Measurements from ENCODE around the gene APLP2. TPM values are rescaled to one million over a fixed set of nuclear protein-coding genes. Genes with fewer than 3 reads are reported as not detected.

Gene APLP2
- total and polyA plus RNA-seq, 2 experiments from 2014 or later, result 322 to 362 TPM

- no peak for TF ChIP-seq ZNF462 (CRISPR knock-in tag; IDR thresholded peaks at IDR 0.05)
These were observed 81.5 kb downstream of the APLP2 start (continued) for GRCh38 chr11:130151196-130151595.

- peaks cover 8% of the 10 kb centered on the region; the same call in 1 of the 2 replicates for H3F3A ChIP-seq (replicated peaks; ENCODE audit: low read depth)
- no peak overlapping the region for H3K27ac ChIP-seq (ENCODE audit: low read depth)
- H3K36me3 Mint-ChIP-seq (ENCODE audit: low read depth), result no peaks in the 10 kb centered on the region; the same call in 2 of the 3 replicates
- DNase-seq (ENCODE audit: low spot score), result no peak
- peaks cover 41% of the 10 kb centered on the region for H3K27me3 ChIP-seq (ENCODE audit: insufficient read depth)
- no peaks in the 10 kb centered on the region for H4K20me1 ChIP-seq (replicated peaks; ENCODE audit: insufficient read depth)
- ATAC-seq, result no peak
- H3K9me3 Mint-ChIP-seq, result no peaks in the 10 kb centered on the region; the same call in 2 of the 3 replicates
- H3K4me3 Mint-ChIP-seq, result no peak overlapping the region; the same call in 2 of the 3 replicates
- peaks cover 20% of the 10 kb centered on the region for H3K4me1 ChIP-seq (ENCODE audit: insufficient read depth)
- H3K27ac Mint-ChIP-seq, result no peak overlapping the region
- no peaks in the 10 kb centered on the region for H3K36me3 ChIP-seq (ENCODE audit: insufficient read depth)
- H3K79me2 ChIP-seq (replicated peaks; ENCODE audit: insufficient read depth), result 0 out of 2 replicates have a peak, but pooled peaks cover 3% of the 10 kb centered on the region
- H3K4me1 Mint-ChIP-seq, result peaks cover 36% of the 10 kb centered on the region
- H3K9me2 ChIP-seq (ENCODE audit: insufficient read depth), result no peaks in the 10 kb centered on the region
- H3K4me2 ChIP-seq, result no peak overlapping the region
- H2AFZ ChIP-seq, result no peak overlapping the region
- no peak overlapping the region for H3K4me3 ChIP-seq
- peaks cover 32% of the 10 kb centered on the region for H3K27me3 Mint-ChIP-seq (ENCODE audit: insufficient read depth, low read depth, poor library complexity)
- no peak for TF ChIP-seq CTCF (conservative IDR thresholded peaks at IDR 0.05; ENCODE audit: low read depth in 2 of 2)
- no peak for TF ChIP-seq ZNF462 (CRISPR knock-in tag; IDR thresholded peaks at IDR 0.05)
- TF ChIP-seq EZH2phosphoT487 (IDR thresholded peaks at IDR 0.05; ENCODE audit: unreplicated experiment), result no peak
- no peak for TF ChIP-seq NANOG (IDR thresholded peaks at IDR 0.05; ENCODE audit: borderline replicate concordance)
These were observed 86.7 kb downstream of the APLP2 start for GRCh38 chr11:130156108-130157022.

Measured in GM23338 (cell line).